GM19372 (cell line): ENCODE data around the gene SARM1.

Experiments
- ATAC-seq: cut with Tn5 transposase; IDR thresholded peaks from one replicate; pipeline ENCODE4 v1.9.1; 2021; ENCODE audit warnings: mild to moderate bottlenecking, low read depth, moderate library complexity; ENCODE audit not compliant: unreplicated experiment

SARM1 gene

DNA sequence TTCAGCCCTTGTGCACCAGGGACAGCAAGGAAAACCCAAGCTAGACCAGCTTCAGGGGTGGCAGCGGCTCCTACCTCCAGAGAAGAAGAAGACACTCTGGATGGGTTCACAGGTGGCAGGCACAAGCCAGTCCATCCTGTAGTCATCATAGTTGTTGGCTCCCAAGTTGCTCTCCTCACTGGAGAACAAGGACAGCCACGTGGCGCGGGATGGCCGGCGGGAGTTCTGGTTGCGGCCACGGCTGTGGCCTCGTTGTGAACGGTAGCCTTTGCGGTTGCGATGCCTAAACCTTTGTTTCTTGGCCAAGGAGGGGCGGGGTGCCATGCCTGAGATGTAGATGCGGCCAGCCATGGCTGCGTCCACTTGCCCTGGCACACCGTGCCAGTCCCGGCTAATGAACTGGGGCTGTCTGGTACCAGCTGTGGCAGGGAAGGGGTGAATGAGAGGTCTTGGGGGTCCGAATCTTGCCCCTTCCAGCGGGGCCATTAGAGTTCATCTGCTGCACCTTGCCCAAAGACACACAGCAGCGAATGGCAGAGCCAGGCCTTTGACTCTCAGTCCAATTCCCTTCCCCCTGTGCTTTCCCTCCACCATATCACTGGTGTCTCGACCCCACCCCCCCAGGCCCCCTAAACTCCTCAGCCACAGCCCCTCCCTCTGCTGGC is 3.7 kb upstream of the SARM1 start:
- ATAC-seq = no peak

DNA sequence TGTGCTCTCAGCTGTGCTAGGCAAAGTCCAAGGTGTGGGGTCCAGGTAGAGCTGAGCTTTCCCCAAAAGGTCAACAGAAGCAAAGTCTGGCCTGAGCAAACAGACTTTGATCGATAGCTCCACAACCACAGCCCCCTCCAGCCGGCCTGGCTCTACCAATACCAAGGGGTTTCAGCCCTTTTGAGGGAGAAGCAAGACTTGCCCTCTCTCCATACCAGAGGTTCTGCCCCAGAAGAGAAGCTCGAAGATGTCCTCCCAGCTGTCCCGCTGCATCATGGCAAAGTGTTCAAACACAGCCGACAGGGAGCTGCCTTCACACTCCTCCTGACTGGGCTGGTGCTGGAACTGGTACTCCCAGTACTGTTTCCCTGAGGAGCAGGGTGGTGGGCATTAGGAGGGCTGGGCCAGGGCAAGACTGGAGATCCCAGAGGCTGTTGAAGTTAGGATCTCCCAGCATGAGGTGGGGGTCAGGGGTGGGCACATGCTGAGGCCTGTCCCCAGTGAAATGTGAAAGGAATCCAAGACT is 3.1 kb upstream of the SARM1 start:
- ATAC-seq = no peak

DNA sequence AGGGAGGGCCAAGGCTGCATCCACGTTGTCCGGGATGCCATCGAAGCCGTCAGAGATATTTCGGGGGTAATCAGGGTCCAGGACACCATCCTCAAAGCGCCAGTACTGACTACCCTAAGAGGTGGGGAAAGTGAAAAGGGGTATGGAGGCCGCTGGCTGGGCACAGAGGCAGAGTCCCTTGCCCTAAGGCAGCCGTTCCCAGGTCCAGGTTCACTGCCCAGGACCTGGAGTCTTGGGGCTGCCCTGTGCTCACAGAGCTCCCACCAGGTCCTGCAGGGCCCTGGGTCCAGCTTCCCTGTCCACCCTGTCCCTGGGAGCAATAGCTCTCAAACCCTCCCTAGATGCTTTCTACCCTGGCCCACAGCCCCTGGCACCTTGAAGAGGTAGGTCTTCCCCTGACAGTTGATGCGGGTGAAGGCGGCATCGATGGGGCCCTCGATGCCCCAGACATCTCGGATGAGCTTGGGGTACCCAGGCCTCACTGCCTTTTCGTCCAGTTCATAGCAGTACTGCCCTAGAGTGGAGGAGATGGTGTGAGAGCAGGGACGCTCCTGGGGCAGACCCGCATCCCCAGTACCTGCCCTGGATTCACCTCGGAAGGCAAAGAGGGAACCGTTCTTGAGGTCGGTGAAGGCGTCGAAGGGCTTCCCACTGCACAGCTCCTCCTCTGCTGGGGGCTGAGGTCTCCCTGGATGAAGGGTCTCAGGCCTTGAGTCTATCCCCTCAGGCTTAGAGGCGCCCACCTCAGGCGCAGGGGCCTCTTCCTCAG is 2.4 kb upstream of the SARM1 start:
- no peak for ATAC-seq

DNA sequence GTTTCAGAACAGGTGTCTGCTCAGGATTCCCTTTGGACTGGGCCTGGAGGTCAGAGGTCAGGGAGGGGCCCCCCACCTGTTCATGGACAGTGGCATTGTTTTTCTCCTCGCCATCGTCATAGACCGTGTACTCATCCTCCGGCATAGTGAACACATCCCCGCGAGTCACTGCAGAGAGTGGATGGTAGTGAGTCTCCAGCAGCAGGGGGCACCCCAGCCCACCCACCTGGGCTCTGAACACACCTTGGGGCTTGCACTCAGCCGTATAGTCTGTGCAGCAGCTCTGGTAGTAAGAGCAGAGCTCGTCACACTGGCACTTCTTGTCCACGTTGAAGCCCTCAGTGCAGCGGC is 1.8 kb upstream of the SARM1 start:
- ATAC-seq = no peak

DNA sequence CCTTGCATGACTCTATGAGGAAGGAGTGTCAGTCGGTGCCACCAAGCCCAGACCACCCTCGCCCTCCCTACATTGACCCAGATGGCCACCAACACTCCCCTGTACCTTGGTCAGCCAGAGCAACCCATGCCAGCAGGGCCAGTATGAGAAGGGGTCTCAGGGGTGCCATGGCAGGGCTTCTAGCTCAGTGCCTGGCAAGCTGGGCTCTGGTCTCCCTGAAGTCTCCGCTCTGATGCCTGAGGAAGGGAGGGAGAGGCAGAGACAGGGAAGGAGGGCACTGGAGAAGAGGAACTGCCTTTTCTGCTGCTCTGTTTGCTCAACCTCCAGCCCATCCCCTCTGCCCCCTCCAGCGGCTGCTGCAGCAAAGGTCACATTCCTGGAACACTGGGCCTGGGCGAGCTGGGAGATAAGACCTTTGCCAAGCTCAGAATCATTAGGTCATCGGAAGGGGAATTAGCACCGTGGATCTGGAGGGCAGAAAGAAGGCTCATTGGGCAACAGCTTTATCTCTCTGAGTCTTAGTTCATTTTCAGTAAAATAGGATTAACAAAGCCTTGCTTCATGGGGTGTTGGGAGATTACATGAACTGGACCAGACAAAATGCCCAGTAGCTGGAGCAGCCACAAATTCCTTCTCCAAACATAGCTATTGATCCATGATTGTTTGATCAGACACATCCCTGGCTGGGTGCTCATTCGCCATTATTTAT is 1.3 kb upstream of the SARM1 start, which contains the start of gene VTN:
TSS of gene VTN (minus strand) at position 273 of the 709 bp plus-strand sequence. CDS start at position 169, 104 bp downstream.
- ATAC-seq = no peak

DNA sequence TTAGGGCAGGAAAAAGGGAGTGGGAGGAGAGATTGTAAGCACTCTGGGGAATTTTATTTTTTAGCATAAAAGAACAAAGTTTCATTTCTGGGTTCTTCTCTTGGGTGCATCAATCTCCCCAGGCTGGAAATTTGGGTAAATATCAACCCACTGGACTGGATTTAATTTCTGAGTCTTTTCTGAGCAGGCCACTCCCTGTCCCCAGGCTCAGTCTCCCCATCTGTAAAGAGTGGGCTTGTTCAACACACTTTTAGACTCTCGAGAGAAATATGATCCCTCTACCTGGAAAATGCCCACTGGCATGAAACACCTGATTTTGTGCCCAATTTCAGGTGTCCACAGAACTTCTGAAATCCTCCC is 770 bp upstream of the SARM1 start:
- ATAC-seq = no peak

DNA sequence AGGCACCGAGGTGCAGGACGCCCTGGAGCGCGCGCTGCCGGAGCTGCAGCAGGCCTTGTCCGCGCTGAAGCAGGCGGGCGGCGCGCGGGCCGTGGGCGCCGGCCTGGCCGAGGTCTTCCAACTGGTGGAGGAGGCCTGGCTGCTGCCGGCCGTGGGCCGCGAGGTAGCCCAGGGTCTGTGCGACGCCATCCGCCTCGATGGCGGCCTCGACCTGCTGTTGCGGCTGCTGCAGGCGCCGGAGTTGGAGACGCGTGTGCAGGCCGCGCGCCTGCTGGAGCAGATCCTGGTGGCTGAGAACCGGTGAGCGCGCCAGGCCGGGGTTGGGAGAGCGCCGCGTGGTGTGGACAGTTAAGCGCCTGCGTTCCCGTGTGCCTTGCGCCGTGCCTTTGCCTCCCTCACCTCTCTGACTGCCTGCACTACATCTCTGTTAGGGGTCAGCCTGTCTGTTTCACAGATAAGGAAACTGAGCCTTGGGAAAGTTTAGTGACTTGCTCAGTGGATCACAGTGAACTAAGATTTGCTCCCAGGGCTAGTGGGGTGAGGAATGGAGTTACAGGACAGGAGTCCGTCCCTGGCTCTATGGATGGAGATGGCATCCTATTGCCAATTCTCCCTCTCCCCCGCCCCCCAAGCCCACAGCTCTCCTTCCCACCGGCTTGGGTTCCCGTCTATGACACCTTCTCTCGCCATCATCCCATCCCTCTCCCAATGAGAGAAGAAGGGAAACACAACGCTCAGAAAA is 880 bp downstream of the SARM1 start:
- peak; percentile 18 for ATAC-seq

DNA sequence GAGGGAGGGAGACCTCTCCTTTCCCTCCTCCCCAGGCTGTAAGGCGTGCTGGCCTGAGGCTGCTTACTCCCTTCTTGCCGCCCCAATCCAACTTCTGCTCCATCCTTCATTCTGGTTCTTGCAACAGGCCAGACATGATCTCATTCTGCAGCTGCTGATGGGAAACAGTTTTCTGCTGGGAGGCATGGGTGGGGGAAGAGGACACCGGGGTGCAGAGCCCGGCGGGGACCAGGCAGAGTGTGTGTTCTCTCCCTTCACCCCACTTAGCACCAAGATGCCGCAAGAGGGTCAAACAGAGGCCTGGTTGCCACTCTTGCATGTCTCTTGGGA is 1.4 kb downstream of the SARM1 start:
- no peak for ATAC-seq

DNA sequence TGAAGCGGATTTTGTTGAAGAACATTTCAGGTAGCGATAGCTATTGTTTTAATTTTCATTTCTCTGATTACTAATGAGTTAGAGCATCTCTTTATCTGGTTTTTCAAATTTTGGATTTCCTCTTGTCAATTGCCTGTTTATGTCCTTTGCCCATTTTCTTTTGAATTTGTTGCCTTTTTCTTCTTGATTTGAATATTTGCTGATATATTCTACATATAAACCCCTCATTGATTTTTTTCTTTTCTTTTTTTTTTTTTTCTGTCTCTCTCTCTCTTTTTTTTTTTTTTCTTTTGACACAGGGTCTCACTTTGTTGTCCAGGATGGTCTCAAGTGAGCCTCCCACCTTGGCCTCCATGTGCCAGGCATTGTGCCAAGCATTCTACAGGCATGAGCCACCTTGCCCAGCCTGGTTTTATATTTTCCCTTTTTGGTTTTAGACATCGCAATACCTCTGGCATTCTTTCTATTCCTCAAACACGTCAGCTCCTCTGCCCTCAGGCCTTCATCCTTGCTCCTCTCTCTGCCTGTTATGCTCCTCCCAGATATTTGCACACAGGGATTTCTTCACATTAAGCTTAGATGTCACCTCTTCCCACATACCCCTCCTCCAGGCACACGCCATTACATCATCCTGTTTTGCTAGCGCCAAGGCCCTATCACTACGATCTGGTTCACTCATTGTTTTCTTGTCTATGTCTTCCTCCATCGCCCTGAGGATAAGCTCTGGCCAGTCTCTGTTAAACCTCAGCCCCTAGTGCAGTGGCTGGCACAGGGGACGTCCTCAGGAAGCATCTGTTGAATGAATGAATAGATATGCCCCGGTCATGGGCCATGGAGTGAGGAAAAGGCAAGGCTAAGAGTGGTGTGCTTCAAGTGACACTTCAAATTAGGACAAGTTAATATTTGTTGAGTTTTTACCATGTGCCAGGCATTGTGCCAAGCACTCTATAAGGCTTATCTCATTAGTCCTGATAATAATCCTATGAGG is 8.6 kb downstream of the SARM1 start:
- ATAC-seq = no peak

DNA sequence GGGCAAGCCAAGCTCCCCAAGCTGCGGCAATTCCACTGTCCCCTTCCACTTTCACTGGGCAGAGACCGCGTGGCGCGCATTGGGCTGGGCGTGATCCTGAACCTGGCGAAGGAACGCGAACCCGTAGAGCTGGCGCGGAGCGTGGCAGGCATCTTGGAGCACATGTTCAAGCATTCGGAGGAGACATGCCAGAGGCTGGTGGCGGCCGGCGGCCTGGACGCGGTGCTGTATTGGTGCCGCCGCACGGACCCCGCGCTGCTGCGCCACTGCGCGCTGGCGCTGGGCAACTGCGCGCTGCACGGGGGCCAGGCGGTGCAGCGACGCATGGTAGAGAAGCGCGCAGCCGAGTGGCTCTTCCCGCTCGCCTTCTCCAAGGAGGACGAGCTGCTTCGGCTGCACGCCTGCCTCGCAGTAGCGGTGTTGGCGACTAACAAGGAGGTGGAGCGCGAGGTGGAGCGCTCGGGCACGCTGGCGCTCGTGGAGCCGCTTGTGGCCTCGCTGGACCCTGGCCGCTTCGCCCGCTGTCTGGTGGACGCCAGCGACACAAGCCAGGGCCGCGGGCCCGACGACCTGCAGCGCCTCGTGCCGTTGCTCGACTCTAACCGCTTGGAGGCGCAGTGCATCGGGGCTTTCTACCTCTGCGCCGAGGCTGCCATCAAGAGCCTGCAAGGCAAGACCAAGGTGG is 9.8 kb downstream of the SARM1 start:
- ATAC-seq = no peak

DNA sequence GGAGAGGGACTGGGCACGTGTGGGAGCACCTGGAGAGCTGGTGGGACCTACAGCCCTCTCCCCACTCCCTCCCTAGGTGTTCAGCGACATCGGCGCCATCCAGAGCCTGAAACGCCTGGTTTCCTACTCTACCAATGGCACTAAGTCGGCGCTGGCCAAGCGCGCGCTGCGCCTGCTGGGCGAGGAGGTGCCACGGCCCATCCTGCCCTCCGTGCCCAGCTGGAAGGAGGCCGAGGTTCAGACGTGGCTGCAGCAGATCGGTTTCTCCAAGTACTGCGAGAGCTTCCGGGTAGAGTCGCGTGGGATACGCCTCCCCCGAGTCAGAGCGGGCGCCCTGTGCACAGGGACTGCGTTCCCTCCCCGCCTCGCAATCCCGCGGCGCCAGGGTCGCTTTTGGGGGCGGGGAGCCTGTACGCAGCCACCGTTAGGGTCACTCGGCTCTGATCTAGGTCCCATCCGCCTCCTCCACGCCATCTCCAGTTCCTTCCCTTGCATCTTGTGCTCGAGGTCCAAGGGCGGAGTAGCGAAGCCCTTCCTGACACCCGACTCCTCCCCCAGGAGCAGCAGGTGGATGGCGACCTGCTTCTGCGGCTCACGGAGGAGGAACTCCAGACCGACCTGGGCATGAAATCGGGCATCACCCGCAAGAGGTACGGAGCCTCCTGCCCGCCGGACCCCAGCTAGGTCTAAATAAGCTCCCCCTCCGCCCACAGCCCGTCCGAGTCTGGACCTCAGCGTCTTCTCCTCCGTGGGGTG is 13.0 kb downstream of the SARM1 start:
- no peak for ATAC-seq

DNA sequence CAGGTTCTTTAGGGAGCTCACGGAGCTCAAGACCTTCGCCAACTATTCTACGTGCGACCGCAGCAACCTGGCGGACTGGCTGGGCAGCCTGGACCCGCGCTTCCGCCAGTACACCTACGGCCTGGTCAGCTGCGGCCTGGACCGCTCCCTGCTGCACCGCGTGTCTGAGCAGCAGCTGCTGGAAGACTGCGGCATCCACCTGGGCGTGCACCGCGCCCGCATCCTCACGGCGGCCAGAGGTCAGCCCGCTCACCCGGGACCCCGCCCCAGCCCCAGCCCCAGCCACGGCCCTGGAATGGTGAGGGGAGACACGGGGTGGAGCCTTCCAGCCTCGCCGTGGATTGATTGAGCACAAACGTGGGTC is 13.5 kb downstream of the SARM1 start:
- ATAC-seq = no peak

DNA sequence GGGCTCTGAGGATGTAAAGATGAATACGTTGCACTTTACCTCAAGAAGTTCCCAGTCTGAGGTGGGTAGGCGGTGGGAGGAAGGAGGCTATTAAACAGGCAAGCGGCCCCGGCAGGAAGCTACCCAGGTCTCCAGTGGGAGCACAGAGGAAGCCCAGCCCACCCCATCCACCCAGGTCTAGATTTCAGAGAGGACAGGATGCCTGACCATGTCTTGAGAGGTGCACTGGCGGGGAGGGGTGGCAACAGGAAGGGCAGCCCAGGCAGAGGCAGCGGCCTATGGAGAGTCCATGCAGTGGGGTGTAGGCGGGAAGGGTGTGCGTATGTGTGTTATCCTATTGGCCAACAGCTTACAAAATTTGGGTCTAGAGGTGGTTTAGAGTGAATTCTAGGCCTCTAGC is 13.9 kb downstream of the SARM1 start:
- no peak for ATAC-seq

DNA sequence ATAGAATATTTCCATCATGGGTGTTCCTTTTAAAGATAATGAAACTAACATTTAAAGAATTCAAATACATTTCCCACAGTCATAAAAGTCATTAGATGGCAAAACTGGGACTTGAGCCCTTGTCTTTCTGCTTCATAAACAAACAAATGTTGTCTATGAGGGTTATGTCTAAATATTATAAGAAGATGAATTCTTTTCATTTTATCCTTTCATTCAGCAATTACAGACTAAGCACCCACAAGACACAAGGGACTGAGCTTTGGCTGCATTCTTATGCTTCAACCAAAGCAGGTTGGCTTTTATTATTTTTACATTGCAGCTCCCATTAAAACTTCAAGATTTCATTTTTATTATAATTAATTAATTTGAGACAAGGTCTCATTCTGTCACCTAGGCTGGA is 14.9 kb downstream of the SARM1 start:
- no peak for ATAC-seq

DNA sequence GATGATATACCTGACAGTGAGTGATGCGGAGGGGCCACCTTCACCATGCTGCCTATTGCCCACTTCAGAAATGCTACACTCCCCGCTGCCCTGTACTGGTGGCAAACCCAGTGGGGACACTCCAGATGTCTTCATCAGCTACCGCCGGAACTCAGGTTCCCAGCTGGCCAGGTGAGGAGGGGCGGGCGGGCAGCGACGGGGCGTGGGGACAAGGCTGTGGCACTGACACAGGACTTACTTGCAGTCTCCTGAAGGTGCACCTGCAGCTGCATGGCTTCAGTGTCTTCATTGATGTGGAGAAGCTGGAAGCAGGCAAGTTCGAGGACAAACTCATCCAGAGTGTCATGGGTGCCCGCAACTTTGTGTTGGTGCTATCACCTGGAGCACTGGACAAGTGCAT is 16.6 kb downstream of the SARM1 start:
- no peak for ATAC-seq

DNA sequence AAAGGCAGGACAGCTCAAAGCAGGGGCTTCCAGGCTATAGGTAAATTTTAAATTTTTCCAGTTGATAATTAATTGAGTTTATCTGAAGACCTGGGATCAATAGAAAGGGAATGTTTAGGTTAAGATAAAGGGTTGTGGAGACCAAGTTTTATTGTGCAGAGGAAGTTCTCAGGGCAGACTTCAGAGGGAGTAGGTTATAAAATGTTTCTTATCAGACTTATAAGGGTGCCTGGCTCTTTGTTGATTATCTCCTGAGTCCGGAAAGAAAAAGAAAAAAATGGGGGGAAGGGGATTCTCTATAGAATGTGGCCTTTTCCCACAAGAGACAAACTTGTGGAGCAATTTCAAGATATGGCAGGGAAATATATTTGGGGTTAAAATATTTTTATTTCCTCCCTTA is 18.6 kb downstream of the SARM1 start:
- no peak for ATAC-seq

DNA sequence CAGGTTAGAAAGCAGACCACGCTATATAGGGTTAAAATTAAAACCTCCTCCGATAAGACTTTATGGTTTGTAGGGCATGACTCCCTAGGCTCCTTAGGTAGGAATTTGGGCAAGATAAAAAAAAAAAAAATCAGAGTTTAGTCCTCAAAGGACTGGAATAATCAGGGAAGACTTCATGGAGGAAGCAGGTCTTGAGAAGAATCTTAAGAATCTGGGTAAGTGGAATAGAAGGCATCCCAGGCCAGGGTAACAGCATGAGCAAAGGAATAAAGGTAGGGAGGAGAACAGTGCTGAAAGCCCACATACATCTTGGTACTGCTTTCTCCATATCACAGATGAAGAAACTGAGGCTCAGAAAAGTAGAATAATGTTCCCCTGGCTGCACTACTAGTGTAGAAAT is 19.1 kb downstream of the SARM1 start:
- no peak for ATAC-seq

DNA sequence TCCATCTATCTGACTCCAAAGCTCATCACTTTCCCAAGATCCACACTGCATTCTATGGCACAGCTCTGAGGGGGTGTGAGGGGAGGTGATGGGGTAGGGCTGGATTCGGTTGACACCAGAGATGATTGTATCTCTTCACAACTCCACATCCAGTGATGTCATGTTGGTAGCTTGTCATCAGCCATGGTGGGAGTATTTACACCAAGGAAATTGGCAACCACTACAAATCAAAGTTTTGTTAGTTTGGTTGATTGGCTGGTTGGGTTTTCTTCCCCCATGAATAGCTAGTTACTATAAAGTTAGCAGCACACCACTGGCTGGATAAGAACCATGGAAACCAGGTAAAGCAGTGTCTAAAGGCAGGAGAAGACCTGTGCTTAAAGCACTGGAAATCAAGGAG is 19.5 kb downstream of the SARM1 start:
- no peak for ATAC-seq

DNA sequence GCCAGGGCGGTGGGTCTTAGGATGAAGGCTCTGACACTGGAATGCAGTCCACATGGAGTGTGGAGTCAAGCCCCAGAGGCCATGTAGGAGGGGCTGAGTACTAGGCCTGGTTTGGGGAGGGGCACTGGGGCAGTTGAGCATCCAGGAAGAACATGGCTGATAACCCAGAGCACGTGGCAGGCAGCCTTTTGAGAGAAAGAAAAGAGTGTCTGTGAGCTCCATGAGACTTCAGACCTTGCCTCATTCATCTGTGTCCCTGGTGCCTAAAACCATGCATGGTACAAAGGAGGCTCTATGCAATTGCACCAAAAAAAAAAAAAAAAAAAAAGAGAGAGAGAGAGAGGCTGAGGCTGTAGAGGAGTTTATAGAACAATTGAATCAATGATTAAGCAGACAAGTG is 19.9 kb downstream of the SARM1 start:
- no peak for ATAC-seq
